Neural cell (in vitro differentiated cells): Measurements from ENCODE around the gene ACTN4. TPM values are rescaled to one million over a fixed set of nuclear protein-coding genes. Genes with fewer than 3 reads are reported as not detected.

ENCODE experiments used
- H2AFZ ChIP-seq: fragments of 200-600, 300-800 bp; sonication (generic), shearing (Covaris generic); 2 replicates; pipeline ENCODE4 v1.6.0; 2014; ENCODE audit warnings: low read depth, mild to moderate bottlenecking, antibody characterized with exemption, low read length, moderate library complexity
- H3F3A ChIP-seq: fragments of 200-600 bp; shearing (Covaris generic); 2 replicates; pipeline ENCODE4 v1.6.1; 2016; ENCODE audit warnings: mild to moderate bottlenecking, moderate library complexity, mixed read lengths, antibody characterized with exemption, low read length; ENCODE audit not compliant: insufficient read depth, poor library complexity, severe bottlenecking
- H3K27ac ChIP-seq: fragments of 200-600, 300-800 bp; sonication (generic), shearing (Covaris generic); 2 replicates; pipeline ENCODE4 v1.5.1; 2014; ENCODE audit warnings: mild to moderate bottlenecking, low read length, moderate library complexity
- H3K27me3 ChIP-seq: fragments of 300-800, 200-600 bp; sonication (generic), shearing (Covaris generic); 2 replicates; pipeline ENCODE4 v1.6.0; 2014; ENCODE audit warnings: mild to moderate bottlenecking, low read depth, low read length, moderate library complexity; ENCODE audit not compliant: insufficient read depth
- H3K36me3 ChIP-seq: fragments of 300-800, 200-600 bp; sonication (generic), shearing (Covaris generic); 2 replicates; pipeline ENCODE4 v1.5.1; 2014; ENCODE audit warnings: mild to moderate bottlenecking, antibody characterized with exemption, low read length, moderate library complexity; ENCODE audit not compliant: insufficient read depth
- H3K4me2 ChIP-seq: fragments of 300-800, 200-600 bp; sonication (generic), shearing (Covaris generic); 2 replicates; pipeline ENCODE4 v1.6.0; 2014; ENCODE audit warnings: mild to moderate bottlenecking, low read length
- H3K4me3 ChIP-seq: fragments of 300-800, 200-600 bp; sonication (generic), shearing (Covaris generic); 2 replicates; pipeline ENCODE4 v1.5.1; 2014; ENCODE audit warnings: mild to moderate bottlenecking, low read length, moderate library complexity
- H3K79me2 ChIP-seq: fragments of 200-600 bp; shearing (Covaris generic); replicated peaks from 2 replicates; pipeline ENCODE4 v1.6.0; 2014; ENCODE audit warnings: mild to moderate bottlenecking, low read length, moderate library complexity; ENCODE audit not compliant: insufficient read depth
- H3K9ac ChIP-seq: fragments of 300-800, 200-600 bp; sonication (generic), shearing (Covaris generic); 2 replicates; pipeline ENCODE4 v1.6.1; 2016; ENCODE audit warnings: mild to moderate bottlenecking, low read length, mixed read lengths
- H3K9me2 ChIP-seq: fragments of 200-600 bp; shearing (Covaris generic); 2 replicates; pipeline ENCODE4 v1.6.1; 2016; ENCODE audit warnings: mild to moderate bottlenecking, low read length, mixed read lengths; ENCODE audit not compliant: insufficient read depth
- H3K9me3 ChIP-seq: fragments of 200-600, 300-800 bp; sonication (generic), shearing (Covaris generic); 2 replicates; pipeline ENCODE4 v1.6.1; 2016; ENCODE audit warnings: mild to moderate bottlenecking, mixed run types, low read length, moderate library complexity, mixed read lengths
- H4K20me1 ChIP-seq: fragments of 200-600 bp; shearing (Covaris generic); 2 replicates; pipeline ENCODE4 v1.6.1; 2016; ENCODE audit warnings: mild to moderate bottlenecking, mixed run types; ENCODE audit not compliant: insufficient read depth
- EP300 ChIP-seq: fragments of 450-650 bp; conservative IDR thresholded peaks from 2 replicates; pipeline ENCODE4 v1.6.1; 2014; ENCODE audit warnings: antibody characterized with exemption, mild to moderate bottlenecking, moderate library complexity; ENCODE audit not compliant: poor library complexity, severe bottlenecking
- EZH2 ChIP-seq: fragments of 200-600, 300-800 bp; shearing (Covaris generic), sonication (generic); IDR thresholded peaks from 2 replicates; pipeline ENCODE4 v1.6.1; 2014; ENCODE audit warnings: antibody characterized with exemption, low read length, borderline replicate concordance, mild to moderate bottlenecking; ENCODE audit not compliant: insufficient read depth, poor library complexity, severe bottlenecking
- MXI1 ChIP-seq: fragments of 450-650 bp; conservative IDR thresholded peaks from 2 replicates; pipeline ENCODE4 v1.6.1; 2014; ENCODE audit warnings: antibody characterized with exemption, mild to moderate bottlenecking; ENCODE audit not compliant: poor library complexity, severe bottlenecking
- POLR2AphosphoS5 ChIP-seq: IDR thresholded peaks from 2 replicates; pipeline ENCODE4 v1.6.1; 2012
- RAD21 ChIP-seq: fragments of 450-650 bp; conservative IDR thresholded peaks from 2 replicates; pipeline ENCODE4 v1.6.1; 2014; ENCODE audit warnings: antibody characterized with exemption, mild to moderate bottlenecking, moderate library complexity
- SMC3 ChIP-seq: fragments of 450-650 bp; conservative IDR thresholded peaks from 2 replicates; pipeline ENCODE4 v1.6.1; 2014; ENCODE audit warnings: antibody characterized with exemption, mild to moderate bottlenecking, moderate library complexity; ENCODE audit not compliant: poor library complexity
- TAF1 ChIP-seq: IDR thresholded peaks from 2 replicates; pipeline ENCODE4 v1.6.1; 2012; ENCODE audit warnings: low read depth
- polyA plus RNA-seq: library from polyadenylated mRNA; depleted of rRNA; stranded (reverse); fragments of >200 nt; gene quantifications from 2 replicates; pipeline ENCODE4 v1.2.3, GENCODE V29; 2014
- TF ChIP-seq, protein P1 (sequence below): fragments of 450-650 bp; IDR thresholded peaks from 2 replicates; pipeline ENCODE4 v1.5.1; 2014; ENCODE audit warnings: antibody characterized with exemption, mild to moderate bottlenecking, moderate library complexity; ENCODE audit not compliant: poor library complexity, severe bottlenecking
- TF ChIP-seq, protein P2 (sequence below): IDR thresholded peaks from 2 replicates; pipeline ENCODE4 v1.6.1; 2012; ENCODE audit warnings: borderline replicate concordance

The ACTN4 gene
- polyA plus RNA-seq, 1 donor from 2014 or later: 54.0 TPM

DNA sequence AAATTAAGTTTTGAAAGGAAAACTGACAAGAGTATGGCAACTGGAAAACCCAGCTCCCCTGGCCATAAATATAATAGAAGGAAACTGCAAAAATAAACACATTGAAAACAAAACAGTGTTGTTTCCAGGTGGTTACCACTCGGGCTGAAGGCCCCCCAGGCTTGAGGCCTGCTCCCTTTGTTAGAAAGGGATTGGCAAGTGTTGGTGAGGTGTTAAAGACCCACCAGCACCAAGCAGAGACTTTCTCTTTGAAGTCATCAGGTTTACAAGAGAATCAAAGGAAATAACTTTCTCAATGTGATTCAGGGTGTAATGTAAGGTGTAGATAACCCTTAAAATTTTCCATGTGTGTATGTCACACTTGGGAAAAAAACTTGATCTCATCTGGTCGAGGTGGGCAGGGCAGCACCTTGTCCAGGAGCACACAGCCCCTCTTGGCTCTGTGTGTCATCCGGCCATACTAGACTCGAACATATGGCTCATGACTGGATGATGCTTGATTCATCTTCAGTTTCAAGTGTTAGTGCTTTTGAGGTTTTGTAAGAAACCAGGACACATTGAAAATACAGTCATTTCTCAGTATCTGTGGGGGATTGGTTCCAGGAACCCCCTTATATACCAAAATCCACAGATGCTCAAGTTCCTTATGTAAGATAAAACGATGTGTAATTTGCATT lies 7.8 kb downstream of the ACTN4 start:
- Histone ChIP-seq H3K27me3 (no peaks in the 10 kb centered on the region), H3K27ac (no peak overlapping the region), H3K4me2 (no peak overlapping the region)

DNA sequence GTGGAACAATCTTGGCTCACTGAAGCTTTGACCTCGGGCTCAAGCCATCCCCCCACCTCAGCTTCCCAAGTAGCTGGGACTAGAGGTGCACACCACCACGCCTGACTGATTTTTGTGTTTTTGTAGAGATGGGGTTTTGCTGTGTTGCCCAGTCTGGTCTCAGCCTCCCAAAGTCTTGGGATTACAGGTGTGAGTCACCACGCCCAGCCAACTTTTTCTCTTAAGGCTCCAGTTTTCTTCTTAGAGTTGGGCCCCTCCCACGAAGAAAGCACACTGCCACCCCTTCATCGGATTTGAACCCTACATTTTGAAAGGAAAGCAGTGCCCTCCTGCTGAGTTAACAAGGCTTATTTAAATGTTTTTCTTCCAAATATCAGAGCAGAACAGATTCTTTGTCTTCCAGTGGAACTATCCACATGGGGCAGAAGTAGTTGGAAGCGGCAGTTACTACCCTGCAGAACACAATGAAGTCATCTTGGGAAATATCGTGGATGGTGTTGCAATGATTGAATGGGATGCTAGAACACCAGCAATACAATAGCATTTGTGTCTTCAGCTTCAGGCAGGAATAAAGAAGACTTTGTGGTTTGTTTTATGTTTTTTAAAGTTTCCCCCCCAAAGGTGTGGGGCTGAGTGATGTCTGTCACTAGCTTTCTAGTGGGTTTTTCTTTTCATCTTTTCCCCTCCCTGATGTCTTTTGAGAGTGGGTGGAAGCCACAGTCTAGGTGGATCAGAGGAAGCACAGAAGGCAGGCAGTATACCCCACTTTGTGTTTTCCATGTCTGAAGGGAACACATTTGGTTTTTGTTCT lies 8.9 kb downstream of the ACTN4 start:
- H3F3A ChIP-seq: no peaks in the 10 kb centered on the region
- no peak overlapping the region for H2AFZ ChIP-seq
- no peak overlapping the region for H3K4me3 ChIP-seq
- H3K36me3 ChIP-seq: no peaks in the 10 kb centered on the region
- no peaks in the 10 kb centered on the region for H3K9me3 ChIP-seq
- peaks cover 71% of the 10 kb centered on the region for H3K79me2 ChIP-seq
- no peak overlapping the region for H3K9ac ChIP-seq
- no peaks in the 10 kb centered on the region for H3K27me3 ChIP-seq
- TF ChIP-seq, protein P1, sequence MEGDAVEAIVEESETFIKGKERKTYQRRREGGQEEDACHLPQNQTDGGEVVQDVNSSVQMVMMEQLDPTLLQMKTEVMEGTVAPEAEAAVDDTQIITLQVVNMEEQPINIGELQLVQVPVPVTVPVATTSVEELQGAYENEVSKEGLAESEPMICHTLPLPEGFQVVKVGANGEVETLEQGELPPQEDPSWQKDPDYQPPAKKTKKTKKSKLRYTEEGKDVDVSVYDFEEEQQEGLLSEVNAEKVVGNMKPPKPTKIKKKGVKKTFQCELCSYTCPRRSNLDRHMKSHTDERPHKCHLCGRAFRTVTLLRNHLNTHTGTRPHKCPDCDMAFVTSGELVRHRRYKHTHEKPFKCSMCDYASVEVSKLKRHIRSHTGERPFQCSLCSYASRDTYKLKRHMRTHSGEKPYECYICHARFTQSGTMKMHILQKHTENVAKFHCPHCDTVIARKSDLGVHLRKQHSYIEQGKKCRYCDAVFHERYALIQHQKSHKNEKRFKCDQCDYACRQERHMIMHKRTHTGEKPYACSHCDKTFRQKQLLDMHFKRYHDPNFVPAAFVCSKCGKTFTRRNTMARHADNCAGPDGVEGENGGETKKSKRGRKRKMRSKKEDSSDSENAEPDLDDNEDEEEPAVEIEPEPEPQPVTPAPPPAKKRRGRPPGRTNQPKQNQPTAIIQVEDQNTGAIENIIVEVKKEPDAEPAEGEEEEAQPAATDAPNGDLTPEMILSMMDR: no peak
- TF ChIP-seq EZH2: no peak
- no peak for TF ChIP-seq MXI1
- TF ChIP-seq, protein P2, sequence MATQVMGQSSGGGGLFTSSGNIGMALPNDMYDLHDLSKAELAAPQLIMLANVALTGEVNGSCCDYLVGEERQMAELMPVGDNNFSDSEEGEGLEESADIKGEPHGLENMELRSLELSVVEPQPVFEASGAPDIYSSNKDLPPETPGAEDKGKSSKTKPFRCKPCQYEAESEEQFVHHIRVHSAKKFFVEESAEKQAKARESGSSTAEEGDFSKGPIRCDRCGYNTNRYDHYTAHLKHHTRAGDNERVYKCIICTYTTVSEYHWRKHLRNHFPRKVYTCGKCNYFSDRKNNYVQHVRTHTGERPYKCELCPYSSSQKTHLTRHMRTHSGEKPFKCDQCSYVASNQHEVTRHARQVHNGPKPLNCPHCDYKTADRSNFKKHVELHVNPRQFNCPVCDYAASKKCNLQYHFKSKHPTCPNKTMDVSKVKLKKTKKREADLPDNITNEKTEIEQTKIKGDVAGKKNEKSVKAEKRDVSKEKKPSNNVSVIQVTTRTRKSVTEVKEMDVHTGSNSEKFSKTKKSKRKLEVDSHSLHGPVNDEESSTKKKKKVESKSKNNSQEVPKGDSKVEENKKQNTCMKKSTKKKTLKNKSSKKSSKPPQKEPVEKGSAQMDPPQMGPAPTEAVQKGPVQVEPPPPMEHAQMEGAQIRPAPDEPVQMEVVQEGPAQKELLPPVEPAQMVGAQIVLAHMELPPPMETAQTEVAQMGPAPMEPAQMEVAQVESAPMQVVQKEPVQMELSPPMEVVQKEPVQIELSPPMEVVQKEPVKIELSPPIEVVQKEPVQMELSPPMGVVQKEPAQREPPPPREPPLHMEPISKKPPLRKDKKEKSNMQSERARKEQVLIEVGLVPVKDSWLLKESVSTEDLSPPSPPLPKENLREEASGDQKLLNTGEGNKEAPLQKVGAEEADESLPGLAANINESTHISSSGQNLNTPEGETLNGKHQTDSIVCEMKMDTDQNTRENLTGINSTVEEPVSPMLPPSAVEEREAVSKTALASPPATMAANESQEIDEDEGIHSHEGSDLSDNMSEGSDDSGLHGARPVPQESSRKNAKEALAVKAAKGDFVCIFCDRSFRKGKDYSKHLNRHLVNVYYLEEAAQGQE: no peak
- no peak for TF ChIP-seq POLR2AphosphoS5
- TF ChIP-seq TAF1: no peak
- no peak for TF ChIP-seq EP300
- no peak for TF ChIP-seq RAD21
- TF ChIP-seq SMC3: no peak
- H3K27ac ChIP-seq: no peak overlapping the region
- peaks cover 5% of the 10 kb centered on the region for H4K20me1 ChIP-seq
- H3K4me2 ChIP-seq: no peak overlapping the region
- no peaks in the 10 kb centered on the region for H3K9me2 ChIP-seq

More for the DNA sequence above, 7.8 kb downstream of the ACTN4 start:
- Histone ChIP-seq H3K4me3 (no peak overlapping the region), H3K9ac (no peak overlapping the region), H3K79me2 (peaks cover 79% of the 10 kb centered on the region), H2AFZ (no peak overlapping the region), H4K20me1 (peaks cover 5% of the 10 kb centered on the region), H3F3A (no peaks in the 10 kb centered on the region), H3K9me3 (no peaks in the 10 kb centered on the region), H3K9me2 (no peaks in the 10 kb centered on the region), H3K36me3 (no peaks in the 10 kb centered on the region)
- TF ChIP-seq, protein P2: no peak
- no peak for TF ChIP-seq MXI1
- TF ChIP-seq, protein P1: no peak
- no peak for TF ChIP-seq EZH2
- TF ChIP-seq RAD21: no peak
- no peak for TF ChIP-seq SMC3
